HepG2 (cell line): ENCODE results near the gene THADA. TPM values are rescaled to one million over a fixed set of nuclear protein-coding genes. Genes with fewer than 3 reads are reported as not detected.

Experiments used
- AHR ChIP-seq: IDR thresholded peaks from 2 replicates; pipeline ENCODE4 v1.6.1; 2018; ENCODE audit warnings: missing genetic modification reagents, missing compliant biosample characterization
- CEBPZ ChIP-seq: IDR thresholded peaks from 2 replicates; pipeline ENCODE4 v1.6.1; 2012; ENCODE audit warnings: low read length, improper control_type of control experiment
- DRAP1 ChIP-seq: IDR thresholded peaks from 2 replicates; pipeline ENCODE4 v1.6.1; 2016; ENCODE audit warnings: missing genetic modification reagents, missing compliant biosample characterization
- HOXD1 ChIP-seq: sonication (generic); formaldehyde crosslinking; IDR thresholded peaks from 2 replicates; pipeline ENCODE4 v1.5.0; 2020; ENCODE audit warnings: missing genetic modification reagents
- MAFF ChIP-seq: IDR thresholded peaks from 2 replicates; pipeline ENCODE4 v1.6.1; 2011; ENCODE audit warnings: low read depth, low read length, improper control_type of control experiment
- MYNN ChIP-seq: sonication (generic); formaldehyde crosslinking; IDR thresholded peaks from 2 replicates; pipeline ENCODE4 v1.4.0; 2020; ENCODE audit warnings: mild to moderate bottlenecking, low read depth, missing genetic modification reagents
- NFE2L1 ChIP-seq: sonication (generic); formaldehyde crosslinking; IDR thresholded peaks from 2 replicates; pipeline ENCODE4 v1.4.0; 2020; ENCODE audit warnings: missing genetic modification reagents, mild to moderate bottlenecking, borderline replicate concordance
- NKX3-1 ChIP-seq: sonication (generic); formaldehyde crosslinking; IDR thresholded peaks from 2 replicates; pipeline ENCODE4 v1.5.0; 2020; ENCODE audit warnings: missing genetic modification reagents
- RARG ChIP-seq: sonication (generic); formaldehyde crosslinking; IDR thresholded peaks from 2 replicates; pipeline ENCODE4 v1.4.0; 2020; ENCODE audit warnings: low read depth, mild to moderate bottlenecking, missing genetic modification reagents
- TBX2 ChIP-seq: sonication (generic); formaldehyde crosslinking; IDR thresholded peaks from 2 replicates; pipeline ENCODE4 v1.5.0; 2020; ENCODE audit warnings: missing genetic modification reagents, mild to moderate bottlenecking, borderline replicate concordance
- YEATS4 ChIP-seq: sonication (generic); formaldehyde crosslinking; IDR thresholded peaks from 2 replicates; pipeline ENCODE4 v1.4.0; 2020; ENCODE audit warnings: missing genetic modification reagents, borderline replicate concordance
- YY1 ChIP-seq: IDR thresholded peaks from 2 replicates; pipeline ENCODE4 v1.6.1; 2011; ENCODE audit warnings: low read length, low read depth, moderate library complexity, mild to moderate bottlenecking; ENCODE audit not compliant: insufficient read depth, insufficient replicate concordance
- ZBTB37 ChIP-seq: sonication (generic); formaldehyde crosslinking; IDR thresholded peaks from 2 replicates; pipeline ENCODE4 v1.4.0; 2020; ENCODE audit warnings: mild to moderate bottlenecking, missing genetic modification reagents
- ZFY ChIP-seq: sonication (generic); formaldehyde crosslinking; IDR thresholded peaks from 2 replicates; pipeline ENCODE4 v1.4.0; 2020; ENCODE audit warnings: missing genetic modification reagents
- ZMAT3 ChIP-seq: sonication (generic); formaldehyde crosslinking; conservative IDR thresholded peaks from 2 replicates; pipeline ENCODE4 v1.7.0; 2021; ENCODE audit warnings: missing genetic modification reagents
- ZNF136 ChIP-seq: sonication (generic); formaldehyde crosslinking; IDR thresholded peaks from 2 replicates; pipeline ENCODE4 v1.8.1; 2022; ENCODE audit warnings: low read depth, mild to moderate bottlenecking, moderate library complexity, missing genetic modification reagents
- ZNF614 ChIP-seq: IDR thresholded peaks from 2 replicates; pipeline ENCODE4 v1.6.1; 2018; ENCODE audit warnings: missing biosample characterization, missing genetic modification reagents, inconsistent platforms, borderline replicate concordance
- ZNF670 ChIP-seq: sonication (generic); formaldehyde crosslinking; IDR thresholded peaks from 2 replicates; pipeline ENCODE4 v1.8.0; 2022; ENCODE audit warnings: mild to moderate bottlenecking, missing genetic modification reagents, borderline replicate concordance
- ZNF788 ChIP-seq: sonication (generic); formaldehyde crosslinking; IDR thresholded peaks from 2 replicates; pipeline ENCODE4 v1.5.0; 2020; ENCODE audit warnings: mild to moderate bottlenecking, missing genetic modification reagents, borderline replicate concordance
- polyA plus RNA-seq, 8 experiments: library from polyadenylated mRNA; depleted of rRNA in 3 of 8; stranded (reverse) in 7 of 8; unstranded in 1 of 8; fragments of >200 nt; fragmentation: Illumina TruSeq in 4 of 8; extraction: Trizol in 4 of 8; gene quantifications; 2 replicates each; pipeline versions ENCODE4 v1.2.1 to v1.2.3, GENCODE V29; 2011 to 2016; ENCODE audit warnings: low read depth in 4 of 8, missing spikeins in 1 of 8, mixed read lengths in 1 of 8; ENCODE audit not compliant: insufficient read depth in 1 of 8
- total RNA-seq, 5 experiments: library from RNA; depleted of rRNA; stranded (reverse); fragments of >200 nt; fragmentation: Illumina TruSeq; extraction: Trizol; gene quantifications; 2 replicates each; pipeline ENCODE4 v1.2.3, GENCODE V29; 2016; ENCODE audit warnings: low read depth in 1 of 5
- TF ChIP-seq, protein P1 (sequence below): sonication (generic); formaldehyde crosslinking; IDR thresholded peaks from 2 replicates; pipeline ENCODE4 v1.4.0; 2020; ENCODE audit warnings: missing genetic modification reagents

THADA gene
- total and polyA plus RNA-seq, 2 of the 13 experiments (the other 11 are each of a cell fraction or from before 2014, with no cell fraction given), result 12.7 to 21.7 TPM

GRCh38 chr2:43226558-43226954, 369.3 kb downstream of the THADA start, which contains the start of gene ZFP36L2 (continued):
- TF ChIP-seq ZFY (no peak), YY1 (peak; percentile 87), ZMAT3 (no peak), DRAP1 (CRISPR knock-in tag) (peak; percentile 97), MYNN (no peak), NKX3-1 (peak; percentile 36; the same call in 1 of the 2 replicates), MAFF (no peak), ZBTB37 (CRISPR knock-in tag) (no peak), HOXD1 (CRISPR knock-in tag) (no peak), ZNF136 (CRISPR knock-in tag) (no peak), CEBPZ (no peak), ZNF670 (CRISPR knock-in tag) (no peak; the same call in 1 of the 2 replicates), ZNF614 (CRISPR knock-in tag) (no peak), ZNF788 (CRISPR knock-in tag) (0 out of 2 replicates have a peak, but pooled peaks have one; percentile 71), RARG (CRISPR knock-in tag) (0 out of 2 replicates have a peak, but pooled peaks have one; percentile 25), AHR (no peak), NFE2L1 (CRISPR knock-in tag) (no peak), TBX2 (CRISPR knock-in tag) (no peak), YEATS4 (CRISPR knock-in tag) (peak; percentile 85; the same call in 1 of the 2 replicates)
- TF ChIP-seq, protein P1, sequence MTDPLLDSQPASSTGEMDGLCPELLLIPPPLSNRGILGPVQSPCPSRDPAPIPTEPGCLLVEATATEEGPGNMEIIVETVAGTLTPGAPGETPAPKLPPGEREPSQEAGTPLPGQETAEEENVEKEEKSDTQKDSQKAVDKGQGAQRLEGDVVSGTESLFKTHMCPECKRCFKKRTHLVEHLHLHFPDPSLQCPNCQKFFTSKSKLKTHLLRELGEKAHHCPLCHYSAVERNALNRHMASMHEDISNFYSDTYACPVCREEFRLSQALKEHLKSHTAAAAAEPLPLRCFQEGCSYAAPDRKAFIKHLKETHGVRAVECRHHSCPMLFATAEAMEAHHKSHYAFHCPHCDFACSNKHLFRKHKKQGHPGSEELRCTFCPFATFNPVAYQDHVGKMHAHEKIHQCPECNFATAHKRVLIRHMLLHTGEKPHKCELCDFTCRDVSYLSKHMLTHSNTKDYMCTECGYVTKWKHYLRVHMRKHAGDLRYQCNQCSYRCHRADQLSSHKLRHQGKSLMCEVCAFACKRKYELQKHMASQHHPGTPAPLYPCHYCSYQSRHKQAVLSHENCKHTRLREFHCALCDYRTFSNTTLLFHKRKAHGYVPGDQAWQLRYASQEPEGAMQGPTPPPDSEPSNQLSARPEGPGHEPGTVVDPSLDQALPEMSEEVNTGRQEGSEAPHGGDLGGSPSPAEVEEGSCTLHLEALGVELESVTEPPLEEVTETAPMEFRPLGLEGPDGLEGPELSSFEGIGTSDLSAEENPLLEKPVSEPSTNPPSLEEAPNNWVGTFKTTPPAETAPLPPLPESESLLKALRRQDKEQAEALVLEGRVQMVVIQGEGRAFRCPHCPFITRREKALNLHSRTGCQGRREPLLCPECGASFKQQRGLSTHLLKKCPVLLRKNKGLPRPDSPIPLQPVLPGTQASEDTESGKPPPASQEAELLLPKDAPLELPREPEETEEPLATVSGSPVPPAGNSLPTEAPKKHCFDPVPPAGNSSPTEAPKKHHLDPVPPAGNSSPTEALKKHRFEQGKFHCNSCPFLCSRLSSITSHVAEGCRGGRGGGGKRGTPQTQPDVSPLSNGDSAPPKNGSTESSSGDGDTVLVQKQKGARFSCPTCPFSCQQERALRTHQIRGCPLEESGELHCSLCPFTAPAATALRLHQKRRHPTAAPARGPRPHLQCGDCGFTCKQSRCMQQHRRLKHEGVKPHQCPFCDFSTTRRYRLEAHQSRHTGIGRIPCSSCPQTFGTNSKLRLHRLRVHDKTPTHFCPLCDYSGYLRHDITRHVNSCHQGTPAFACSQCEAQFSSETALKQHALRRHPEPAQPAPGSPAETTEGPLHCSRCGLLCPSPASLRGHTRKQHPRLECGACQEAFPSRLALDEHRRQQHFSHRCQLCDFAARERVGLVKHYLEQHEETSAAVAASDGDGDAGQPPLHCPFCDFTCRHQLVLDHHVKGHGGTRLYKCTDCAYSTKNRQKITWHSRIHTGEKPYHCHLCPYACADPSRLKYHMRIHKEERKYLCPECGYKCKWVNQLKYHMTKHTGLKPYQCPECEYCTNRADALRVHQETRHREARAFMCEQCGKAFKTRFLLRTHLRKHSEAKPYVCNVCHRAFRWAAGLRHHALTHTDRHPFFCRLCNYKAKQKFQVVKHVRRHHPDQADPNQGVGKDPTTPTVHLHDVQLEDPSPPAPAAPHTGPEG (CRISPR knock-in tag), result no peak
